DND-41 (cell line): ENCODE data around the gene ITGB7.

Experiments used
- ATAC-seq: fragments of 200-7000 bp; cut with Tn5 transposase; 3 replicates; pipeline ENCODE4 v1.9.1; 2021; ENCODE audit warnings: low read depth; ENCODE audit not compliant: insufficient read depth
- DNase-seq: peaks from one replicate; pipeline ENCODE4 v3.0.0-alpha.2; 2020
- H2AFZ ChIP-seq: 2 replicates; pipeline ENCODE4 v1.6.0; 2012; ENCODE audit warnings: low read depth, low read length
- H3K27ac ChIP-seq: 2 replicates; pipeline ENCODE4 v1.5.1; 2012; ENCODE audit warnings: low read length, inconsistent platforms
- H3K27me3 ChIP-seq: fragments of 200-600 bp; sonication (generic); 2 replicates; pipeline ENCODE4 v1.6.0; 2012; ENCODE audit warnings: low read length, mild to moderate bottlenecking, inconsistent platforms; ENCODE audit not compliant: insufficient read depth, poor library complexity
- H3K36me3 ChIP-seq: 2 replicates; pipeline ENCODE4 v1.5.1; 2012; ENCODE audit warnings: low read length, inconsistent platforms; ENCODE audit not compliant: insufficient read depth
- H3K4me1 ChIP-seq: 2 replicates; pipeline ENCODE4 v1.5.1; 2012; ENCODE audit warnings: mild to moderate bottlenecking, low read length; ENCODE audit not compliant: insufficient read depth
- H3K4me2 ChIP-seq: 2 replicates; pipeline ENCODE4 v1.6.0; 2012; ENCODE audit warnings: mild to moderate bottlenecking, moderate library complexity, low read length, inconsistent platforms; ENCODE audit not compliant: insufficient read depth
- H3K4me3 ChIP-seq, 2 experiments: fragments of 200-600 bp in 1 of 2; shearing (Covaris generic) in 1 of 2; 2 replicates each; pipeline ENCODE4 v1.5.1; 2012 to 2016; ENCODE audit warnings: inconsistent platforms in 2 of 2, low read length in 2 of 2, mild to moderate bottlenecking in 2 of 2, low read depth in 1 of 2, moderate library complexity in 1 of 2
- H3K79me2 ChIP-seq: 2 replicates; pipeline ENCODE4 v1.6.0; 2012; ENCODE audit warnings: low read length, inconsistent platforms; ENCODE audit not compliant: insufficient read depth
- H3K9ac ChIP-seq: 2 replicates; pipeline ENCODE4 v1.6.0; 2012; ENCODE audit warnings: low read depth, mild to moderate bottlenecking, inconsistent platforms, low read length, moderate library complexity
- H3K9me3 ChIP-seq: 2 replicates; pipeline ENCODE4 v1.5.1; 2012; ENCODE audit warnings: low read length, moderate library complexity, mild to moderate bottlenecking, inconsistent platforms; ENCODE audit not compliant: insufficient read depth, severe bottlenecking
- H4K20me1 ChIP-seq: 2 replicates; pipeline ENCODE4 v1.6.0; 2012; ENCODE audit warnings: low read length; ENCODE audit not compliant: insufficient read depth
- CTCF ChIP-seq: IDR thresholded peaks from 2 replicates; pipeline ENCODE4 v1.5.1; 2012; ENCODE audit warnings: borderline replicate concordance, low read length, moderate library complexity, mild to moderate bottlenecking; ENCODE audit not compliant: poor library complexity, severe bottlenecking; ENCODE audit errors: extremely low read depth
- EZH2 ChIP-seq: IDR thresholded peaks from 3 replicates; pipeline ENCODE4 v1.6.1; 2012; ENCODE audit warnings: borderline replicate concordance, low read depth, mild to moderate bottlenecking, moderate library complexity, low read length, inconsistent platforms; ENCODE audit not compliant: severe bottlenecking

ITGB7 gene

GRCh38 chr12:53145383-53146260 is 61.4 kb downstream of the ITGB7 start:
- Histone ChIP-seq H3K9me3 (peaks cover 3% of the 10 kb centered on the region), H3K79me2 (no peaks in the 10 kb centered on the region), H3K9ac (no peak overlapping the region), H3K4me1 (no peaks in the 10 kb centered on the region), H3K4me3 (no peak overlapping the region), H4K20me1 (no peaks in the 10 kb centered on the region), H3K27ac (no peak overlapping the region), H3K27me3 (no peaks in the 10 kb centered on the region), H3K36me3 (no peaks in the 10 kb centered on the region), H3K4me2 (no peak overlapping the region), H2AFZ (no peak overlapping the region)
- ATAC-seq: no peak
- no peak for DNase-seq
- TF ChIP-seq EZH2 (no peak), CTCF (no peak)

- peaks cover 7% of the 10 kb centered on the region for H3K9me3 ChIP-seq
- no peak overlapping the region for H3K27ac ChIP-seq
- no peaks in the 10 kb centered on the region for H3K4me1 ChIP-seq
- H3K4me2 ChIP-seq: no peak overlapping the region
- ATAC-seq (no peak), DNase-seq (no peak)
- no peak overlapping the region for H2AFZ ChIP-seq
- H3K9ac ChIP-seq: no peak overlapping the region
- TF ChIP-seq CTCF (no peak), EZH2 (no peak)
- H3K27me3 ChIP-seq: no peaks in the 10 kb centered on the region
- no peaks in the 10 kb centered on the region for H3K36me3 ChIP-seq
- H3K79me2 ChIP-seq: no peaks in the 10 kb centered on the region
- H4K20me1 ChIP-seq: no peaks in the 10 kb centered on the region
- no peak overlapping the region for H3K4me3 ChIP-seq
Observed at GRCh38 chr12:53143355-53143754, 63.7 kb downstream of the ITGB7 start.
